GM23338 (cell line): ENCODE data around the gene NPEPL1. TPM values are rescaled to one million over a fixed set of nuclear protein-coding genes. Genes with fewer than 3 reads are reported as not detected.
A peak's percentile ranks its signal among the peaks of the same experiment; 100 is the strongest.

Experiments used
- ATAC-seq: fragments of 200-7000 bp; cut with Tn5 transposase; 3 replicates; pipeline ENCODE4 v1.9.1; 2020
- DNase-seq: peaks from one replicate; pipeline ENCODE4 v3.0.0-alpha.2; 2015; ENCODE audit warnings: low spot score
- H2AFZ ChIP-seq: fragments of 200-600 bp; sonication (generic); 2 replicates; pipeline ENCODE4 v1.8.0; 2016; ENCODE audit warnings: antibody characterized with exemption, mild to moderate bottlenecking, moderate library complexity
- H3F3A ChIP-seq: fragments of 200-600 bp; sonication (generic); replicated peaks from 2 replicates; pipeline ENCODE4 v1.8.0; 2017; ENCODE audit warnings: antibody characterized with exemption, mixed run types, low read depth
- H3K27ac ChIP-seq: fragments of 200-600 bp; sonication (generic); 2 replicates; pipeline ENCODE4 v1.6.1; 2016; ENCODE audit warnings: low read depth
- H3K27me3 ChIP-seq: fragments of 200-600 bp; sonication (generic); 2 replicates; pipeline ENCODE4 v1.8.0; 2016; ENCODE audit warnings: mild to moderate bottlenecking, mixed run types, moderate library complexity; ENCODE audit not compliant: insufficient read depth
- H3K36me3 ChIP-seq: fragments of 200-600 bp; sonication (generic); 2 replicates; pipeline ENCODE4 v1.8.0; 2016; ENCODE audit warnings: mild to moderate bottlenecking; ENCODE audit not compliant: insufficient read depth
- H3K4me1 ChIP-seq: fragments of 200-600 bp; sonication (generic); 2 replicates; pipeline ENCODE4 v1.8.0; 2016; ENCODE audit warnings: mild to moderate bottlenecking, moderate library complexity; ENCODE audit not compliant: insufficient read depth
- H3K4me2 ChIP-seq: fragments of 200-600 bp; sonication (generic); 2 replicates; pipeline ENCODE4 v1.7.1; 2017; ENCODE audit warnings: mixed run types
- H3K4me3 ChIP-seq: fragments of 200-600 bp; sonication (generic); 2 replicates; pipeline ENCODE4 v1.6.1; 2016; ENCODE audit warnings: mixed run types
- H3K79me2 ChIP-seq: fragments of 200-600 bp; sonication (generic); replicated peaks from 2 replicates; pipeline ENCODE4 v1.8.0; 2017; ENCODE audit warnings: mild to moderate bottlenecking; ENCODE audit not compliant: insufficient read depth
- H3K9me2 ChIP-seq: fragments of 200-600 bp; sonication (generic); 2 replicates; pipeline ENCODE4 v1.8.0; 2017; ENCODE audit not compliant: insufficient read depth
- H4K20me1 ChIP-seq: fragments of 200-600 bp; sonication (generic); replicated peaks from 2 replicates; pipeline ENCODE4 v1.8.0; 2017; ENCODE audit warnings: mild to moderate bottlenecking; ENCODE audit not compliant: insufficient read depth
- H3K27ac Mint-ChIP-seq: 2 replicates; pipeline ENCODE4 v1.8.0; 2020; ENCODE audit warnings: inconsistent platforms, mild to moderate bottlenecking, moderate library complexity, mixed read lengths
- H3K27me3 Mint-ChIP-seq: 3 replicates; pipeline ENCODE4 v1.8.0; 2022; ENCODE audit warnings: low read depth, mild to moderate bottlenecking, moderate library complexity, mixed read lengths, inconsistent platforms; ENCODE audit not compliant: insufficient read depth, poor library complexity
- H3K36me3 Mint-ChIP-seq: 3 replicates; pipeline ENCODE4 v1.8.0; 2021; ENCODE audit warnings: low read depth, mild to moderate bottlenecking, inconsistent platforms, moderate library complexity, mixed read lengths
- H3K4me1 Mint-ChIP-seq: 3 replicates; pipeline ENCODE4 v1.8.0; 2020; ENCODE audit warnings: mild to moderate bottlenecking, inconsistent platforms, mixed read lengths
- H3K4me3 Mint-ChIP-seq: 3 replicates; pipeline ENCODE4 v1.8.0; 2021; ENCODE audit warnings: moderate library complexity, mild to moderate bottlenecking, inconsistent platforms, mixed read lengths
- H3K9me3 Mint-ChIP-seq: 3 replicates; pipeline ENCODE4 v1.8.0; 2020; ENCODE audit warnings: moderate library complexity, mild to moderate bottlenecking, inconsistent platforms, mixed read lengths
- CREB1 ChIP-seq: fragments of 250-450 bp; sonication (Bioruptor Pico); IDR thresholded peaks from 2 replicates; pipeline ENCODE4 v1.5.0; 2020; ENCODE audit warnings: low read depth, mild to moderate bottlenecking, moderate library complexity
- EZH2 ChIP-seq: fragments of 200-600 bp; sonication (generic); IDR thresholded peaks from one replicate; pipeline ENCODE4 v1.8.0; 2017; ENCODE audit warnings: antibody characterized with exemption, mild to moderate bottlenecking, low read depth; ENCODE audit not compliant: unreplicated experiment
- EZH2phosphoT487 ChIP-seq: fragments of 200-600 bp; sonication (generic); IDR thresholded peaks from one replicate; pipeline ENCODE4 v1.8.1; 2018; ENCODE audit warnings: antibody characterized with exemption; ENCODE audit not compliant: unreplicated experiment
- JUNB ChIP-seq: IDR thresholded peaks from one replicate; pipeline ENCODE4 v1.6.1; 2016; ENCODE audit warnings: antibody characterized with exemption; ENCODE audit not compliant: unreplicated experiment
- NANOG ChIP-seq: IDR thresholded peaks from 2 replicates; pipeline ENCODE4 v1.6.1; 2016; ENCODE audit warnings: antibody characterized with exemption, borderline replicate concordance
- POLR2AphosphoS5 ChIP-seq: IDR thresholded peaks from 2 replicates; pipeline ENCODE4 v1.6.1; 2016; ENCODE audit warnings: antibody characterized with exemption, low read depth
- STAT1 ChIP-seq: IDR thresholded peaks from one replicate; pipeline ENCODE4 v1.6.1; 2016; ENCODE audit warnings: antibody characterized with exemption; ENCODE audit not compliant: unreplicated experiment
- ZNF114 ChIP-seq: fragments of 250-450 bp; sonication (Bioruptor Pico); IDR thresholded peaks from 2 replicates; pipeline ENCODE4 v1.5.0; 2020; ENCODE audit warnings: mild to moderate bottlenecking, moderate library complexity
- ZNF331 ChIP-seq: fragments of 250-450 bp; sonication (Bioruptor Pico); IDR thresholded peaks from 2 replicates; pipeline ENCODE4 v1.5.0; 2020; ENCODE audit warnings: low read depth, mild to moderate bottlenecking, moderate library complexity
- polyA plus RNA-seq: library from polyadenylated mRNA; unstranded; fragments of >200 nt; fragmentation: Nextera tagmentation; extraction: Ambion mirVana; gene quantifications from 2 replicates; pipeline ENCODE4 v1.2.1, GENCODE V29; 2016
- total RNA-seq: library from RNA; depleted of rRNA; stranded (reverse); fragments of >200 nt; shearing (Covaris generic); gene quantifications from 2 replicates; pipeline ENCODE4 v1.2.3, GENCODE V29; 2014
- TF ChIP-seq, protein P1 (sequence below), 2 experiments: fragments of 200-600 bp in 1 of 2; sonication (generic) in 1 of 2; conservative IDR thresholded peaks; 2 replicates each; pipeline versions ENCODE4 v1.5.1 to v1.6.1; 2016 to 2017; ENCODE audit warnings: antibody characterized with exemption in 2 of 2, low read depth in 2 of 2, mild to moderate bottlenecking in 2 of 2, moderate library complexity in 1 of 2
- TF ChIP-seq, protein P2 (sequence below): fragments of 250-450 bp; sonication (Bioruptor Pico); IDR thresholded peaks from 2 replicates; pipeline ENCODE4 v1.5.0; 2020; ENCODE audit warnings: mild to moderate bottlenecking, moderate library complexity
- TF ChIP-seq, protein P3 (sequence below): IDR thresholded peaks from 2 replicates; pipeline ENCODE4 v1.6.1; 2016; ENCODE audit warnings: antibody characterized with exemption
- TF ChIP-seq, protein P4 (sequence below): IDR thresholded peaks from one replicate; pipeline ENCODE4 v1.6.1; 2018; ENCODE audit warnings: antibody characterized with exemption; ENCODE audit not compliant: unreplicated experiment

Gene NPEPL1
- total and polyA plus RNA-seq, 2 experiments from 2014 or later, result 23.5 to 30.0 TPM

DNA sequence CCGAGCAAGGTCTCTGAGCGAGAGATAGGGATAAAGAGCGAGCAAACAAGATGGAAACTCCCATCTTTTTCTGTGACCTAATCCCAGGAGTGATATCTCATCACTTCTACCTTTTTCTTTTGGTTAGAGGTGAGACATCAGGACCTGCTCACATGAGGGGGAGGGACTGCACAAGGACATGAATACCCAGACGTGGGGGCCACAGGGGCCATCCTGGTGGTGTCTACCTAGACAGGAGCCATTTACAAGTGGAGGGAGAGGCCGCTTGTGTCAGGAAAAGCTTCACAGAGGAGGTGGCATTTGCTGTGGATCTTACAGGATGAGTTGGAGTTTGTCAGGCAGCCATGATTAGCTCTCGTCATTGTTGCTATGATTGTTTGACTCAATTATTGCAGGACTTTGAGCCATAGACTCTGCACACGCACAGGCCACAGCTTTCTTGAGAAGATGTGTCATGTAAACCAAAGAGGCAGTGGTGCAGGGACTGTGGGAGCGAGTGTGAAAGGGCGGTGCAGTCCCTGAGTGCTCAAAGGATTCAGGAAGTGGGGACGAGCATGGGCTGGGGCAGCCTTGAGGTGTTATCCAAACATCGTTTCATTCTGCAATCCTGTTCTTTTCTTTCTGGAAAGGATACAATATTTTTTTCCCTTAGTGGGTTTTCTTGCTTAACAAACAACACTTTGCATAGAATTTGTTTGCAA is 7.7 kb downstream of the NPEPL1 start:
- Histone ChIP-seq H3K27ac (peak overlapping the region; percentile 55; the same call in 1 of the 2 replicates), H4K20me1 (no peaks in the 10 kb centered on the region), H3K4me2 (no peak overlapping the region), H3K4me3 (no peak overlapping the region), H3F3A (0 out of 2 replicates have a peak, but pooled peaks cover 4% of the 10 kb centered on the region), H2AFZ (no peak overlapping the region), H3K9me2 (no peaks in the 10 kb centered on the region), H3K4me1 (peaks cover 3% of the 10 kb centered on the region), H3K27me3 (no peaks in the 10 kb centered on the region), H3K79me2 (no peaks in the 10 kb centered on the region), H3K36me3 (peaks cover 9% of the 10 kb centered on the region; the same call in 1 of the 2 replicates)
- TF ChIP-seq STAT1, result no peak
- TF ChIP-seq, protein P1, sequence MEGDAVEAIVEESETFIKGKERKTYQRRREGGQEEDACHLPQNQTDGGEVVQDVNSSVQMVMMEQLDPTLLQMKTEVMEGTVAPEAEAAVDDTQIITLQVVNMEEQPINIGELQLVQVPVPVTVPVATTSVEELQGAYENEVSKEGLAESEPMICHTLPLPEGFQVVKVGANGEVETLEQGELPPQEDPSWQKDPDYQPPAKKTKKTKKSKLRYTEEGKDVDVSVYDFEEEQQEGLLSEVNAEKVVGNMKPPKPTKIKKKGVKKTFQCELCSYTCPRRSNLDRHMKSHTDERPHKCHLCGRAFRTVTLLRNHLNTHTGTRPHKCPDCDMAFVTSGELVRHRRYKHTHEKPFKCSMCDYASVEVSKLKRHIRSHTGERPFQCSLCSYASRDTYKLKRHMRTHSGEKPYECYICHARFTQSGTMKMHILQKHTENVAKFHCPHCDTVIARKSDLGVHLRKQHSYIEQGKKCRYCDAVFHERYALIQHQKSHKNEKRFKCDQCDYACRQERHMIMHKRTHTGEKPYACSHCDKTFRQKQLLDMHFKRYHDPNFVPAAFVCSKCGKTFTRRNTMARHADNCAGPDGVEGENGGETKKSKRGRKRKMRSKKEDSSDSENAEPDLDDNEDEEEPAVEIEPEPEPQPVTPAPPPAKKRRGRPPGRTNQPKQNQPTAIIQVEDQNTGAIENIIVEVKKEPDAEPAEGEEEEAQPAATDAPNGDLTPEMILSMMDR (conservative IDR thresholded peaks at IDR 0.05; ENCODE audit: low read depth in 2 of 2), result no peak
- no peak for TF ChIP-seq JUNB
- no peak for TF ChIP-seq ZNF114 (CRISPR knock-in tag)
- TF ChIP-seq EZH2phosphoT487, result no peak
- TF ChIP-seq, protein P2, sequence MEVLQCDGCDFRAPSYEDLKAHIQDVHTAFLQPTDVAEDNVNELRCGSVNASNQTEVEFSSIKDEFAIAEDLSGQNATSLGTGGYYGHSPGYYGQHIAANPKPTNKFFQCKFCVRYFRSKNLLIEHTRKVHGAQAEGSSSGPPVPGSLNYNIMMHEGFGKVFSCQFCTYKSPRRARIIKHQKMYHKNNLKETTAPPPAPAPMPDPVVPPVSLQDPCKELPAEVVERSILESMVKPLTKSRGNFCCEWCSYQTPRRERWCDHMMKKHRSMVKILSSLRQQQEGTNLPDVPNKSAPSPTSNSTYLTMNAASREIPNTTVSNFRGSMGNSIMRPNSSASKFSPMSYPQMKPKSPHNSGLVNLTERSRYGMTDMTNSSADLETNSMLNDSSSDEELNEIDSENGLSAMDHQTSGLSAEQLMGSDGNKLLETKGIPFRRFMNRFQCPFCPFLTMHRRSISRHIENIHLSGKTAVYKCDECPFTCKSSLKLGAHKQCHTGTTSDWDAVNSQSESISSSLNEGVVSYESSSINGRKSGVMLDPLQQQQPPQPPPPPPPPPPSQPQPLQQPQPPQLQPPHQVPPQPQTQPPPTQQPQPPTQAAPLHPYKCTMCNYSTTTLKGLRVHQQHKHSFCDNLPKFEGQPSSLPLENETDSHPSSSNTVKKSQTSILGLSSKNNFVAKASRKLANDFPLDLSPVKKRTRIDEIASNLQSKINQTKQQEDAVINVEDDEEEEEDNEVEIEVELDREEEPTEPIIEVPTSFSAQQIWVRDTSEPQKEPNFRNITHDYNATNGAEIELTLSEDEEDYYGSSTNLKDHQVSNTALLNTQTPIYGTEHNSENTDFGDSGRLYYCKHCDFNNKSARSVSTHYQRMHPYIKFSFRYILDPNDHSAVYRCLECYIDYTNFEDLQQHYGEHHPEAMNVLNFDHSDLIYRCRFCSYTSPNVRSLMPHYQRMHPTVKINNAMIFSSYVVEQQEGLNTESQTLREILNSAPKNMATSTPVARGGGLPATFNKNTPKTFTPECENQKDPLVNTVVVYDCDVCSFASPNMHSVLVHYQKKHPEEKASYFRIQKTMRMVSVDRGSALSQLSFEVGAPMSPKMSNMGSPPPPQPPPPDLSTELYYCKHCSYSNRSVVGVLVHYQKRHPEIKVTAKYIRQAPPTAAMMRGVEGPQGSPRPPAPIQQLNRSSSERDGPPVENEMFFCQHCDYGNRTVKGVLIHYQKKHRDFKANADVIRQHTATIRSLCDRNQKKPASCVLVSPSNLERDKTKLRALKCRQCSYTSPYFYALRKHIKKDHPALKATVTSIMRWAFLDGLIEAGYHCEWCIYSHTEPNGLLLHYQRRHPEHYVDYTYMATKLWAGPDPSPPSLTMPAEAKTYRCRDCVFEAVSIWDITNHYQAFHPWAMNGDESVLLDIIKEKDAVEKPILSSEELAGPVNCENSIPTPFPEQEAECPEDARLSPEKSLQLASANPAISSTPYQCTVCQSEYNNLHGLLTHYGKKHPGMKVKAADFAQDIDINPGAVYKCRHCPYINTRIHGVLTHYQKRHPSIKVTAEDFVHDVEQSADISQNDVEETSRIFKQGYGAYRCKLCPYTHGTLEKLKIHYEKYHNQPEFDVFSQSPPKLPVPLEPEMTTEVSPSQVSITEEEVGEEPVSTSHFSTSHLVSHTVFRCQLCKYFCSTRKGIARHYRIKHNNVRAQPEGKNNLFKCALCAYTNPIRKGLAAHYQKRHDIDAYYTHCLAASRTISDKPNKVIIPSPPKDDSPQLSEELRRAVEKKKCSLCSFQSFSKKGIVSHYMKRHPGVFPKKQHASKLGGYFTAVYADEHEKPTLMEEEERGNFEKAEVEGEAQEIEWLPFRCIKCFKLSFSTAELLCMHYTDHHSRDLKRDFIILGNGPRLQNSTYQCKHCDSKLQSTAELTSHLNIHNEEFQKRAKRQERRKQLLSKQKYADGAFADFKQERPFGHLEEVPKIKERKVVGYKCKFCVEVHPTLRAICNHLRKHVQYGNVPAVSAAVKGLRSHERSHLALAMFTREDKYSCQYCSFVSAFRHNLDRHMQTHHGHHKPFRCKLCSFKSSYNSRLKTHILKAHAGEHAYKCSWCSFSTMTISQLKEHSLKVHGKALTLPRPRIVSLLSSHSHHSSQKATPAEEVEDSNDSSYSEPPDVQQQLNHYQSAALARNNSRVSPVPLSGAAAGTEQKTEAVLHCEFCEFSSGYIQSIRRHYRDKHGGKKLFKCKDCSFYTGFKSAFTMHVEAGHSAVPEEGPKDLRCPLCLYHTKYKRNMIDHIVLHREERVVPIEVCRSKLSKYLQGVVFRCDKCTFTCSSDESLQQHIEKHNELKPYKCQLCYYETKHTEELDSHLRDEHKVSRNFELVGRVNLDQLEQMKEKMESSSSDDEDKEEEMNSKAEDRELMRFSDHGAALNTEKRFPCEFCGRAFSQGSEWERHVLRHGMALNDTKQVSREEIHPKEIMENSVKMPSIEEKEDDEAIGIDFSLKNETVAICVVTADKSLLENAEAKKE (CRISPR knock-in tag), result no peak
- TF ChIP-seq ZNF331 (CRISPR knock-in tag), result no peak
- TF ChIP-seq, protein P3, sequence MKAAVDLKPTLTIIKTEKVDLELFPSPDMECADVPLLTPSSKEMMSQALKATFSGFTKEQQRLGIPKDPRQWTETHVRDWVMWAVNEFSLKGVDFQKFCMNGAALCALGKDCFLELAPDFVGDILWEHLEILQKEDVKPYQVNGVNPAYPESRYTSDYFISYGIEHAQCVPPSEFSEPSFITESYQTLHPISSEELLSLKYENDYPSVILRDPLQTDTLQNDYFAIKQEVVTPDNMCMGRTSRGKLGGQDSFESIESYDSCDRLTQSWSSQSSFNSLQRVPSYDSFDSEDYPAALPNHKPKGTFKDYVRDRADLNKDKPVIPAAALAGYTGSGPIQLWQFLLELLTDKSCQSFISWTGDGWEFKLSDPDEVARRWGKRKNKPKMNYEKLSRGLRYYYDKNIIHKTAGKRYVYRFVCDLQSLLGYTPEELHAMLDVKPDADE, result no peak
- no peak for TF ChIP-seq NANOG
- no peak for TF ChIP-seq CREB1 (CRISPR knock-in tag)
- no peak for TF ChIP-seq EZH2
- TF ChIP-seq, protein P4, sequence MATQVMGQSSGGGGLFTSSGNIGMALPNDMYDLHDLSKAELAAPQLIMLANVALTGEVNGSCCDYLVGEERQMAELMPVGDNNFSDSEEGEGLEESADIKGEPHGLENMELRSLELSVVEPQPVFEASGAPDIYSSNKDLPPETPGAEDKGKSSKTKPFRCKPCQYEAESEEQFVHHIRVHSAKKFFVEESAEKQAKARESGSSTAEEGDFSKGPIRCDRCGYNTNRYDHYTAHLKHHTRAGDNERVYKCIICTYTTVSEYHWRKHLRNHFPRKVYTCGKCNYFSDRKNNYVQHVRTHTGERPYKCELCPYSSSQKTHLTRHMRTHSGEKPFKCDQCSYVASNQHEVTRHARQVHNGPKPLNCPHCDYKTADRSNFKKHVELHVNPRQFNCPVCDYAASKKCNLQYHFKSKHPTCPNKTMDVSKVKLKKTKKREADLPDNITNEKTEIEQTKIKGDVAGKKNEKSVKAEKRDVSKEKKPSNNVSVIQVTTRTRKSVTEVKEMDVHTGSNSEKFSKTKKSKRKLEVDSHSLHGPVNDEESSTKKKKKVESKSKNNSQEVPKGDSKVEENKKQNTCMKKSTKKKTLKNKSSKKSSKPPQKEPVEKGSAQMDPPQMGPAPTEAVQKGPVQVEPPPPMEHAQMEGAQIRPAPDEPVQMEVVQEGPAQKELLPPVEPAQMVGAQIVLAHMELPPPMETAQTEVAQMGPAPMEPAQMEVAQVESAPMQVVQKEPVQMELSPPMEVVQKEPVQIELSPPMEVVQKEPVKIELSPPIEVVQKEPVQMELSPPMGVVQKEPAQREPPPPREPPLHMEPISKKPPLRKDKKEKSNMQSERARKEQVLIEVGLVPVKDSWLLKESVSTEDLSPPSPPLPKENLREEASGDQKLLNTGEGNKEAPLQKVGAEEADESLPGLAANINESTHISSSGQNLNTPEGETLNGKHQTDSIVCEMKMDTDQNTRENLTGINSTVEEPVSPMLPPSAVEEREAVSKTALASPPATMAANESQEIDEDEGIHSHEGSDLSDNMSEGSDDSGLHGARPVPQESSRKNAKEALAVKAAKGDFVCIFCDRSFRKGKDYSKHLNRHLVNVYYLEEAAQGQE, result no peak
- TF ChIP-seq POLR2AphosphoS5, result no peak
- Mint-ChIP-seq H3K27ac (no peak overlapping the region), H3K27me3 (peaks cover 4% of the 10 kb centered on the region), H3K36me3 (peaks cover 54% of the 10 kb centered on the region), H3K9me3 (peaks cover 7% of the 10 kb centered on the region; the same call in 2 of the 3 replicates), H3K4me1 (peaks cover 19% of the 10 kb centered on the region), H3K4me3 (no peak overlapping the region; the same call in 2 of the 3 replicates)
- ATAC-seq (no peak), DNase-seq (no peak)
